Calu3 (cell line): ENCODE data around the gene TMEM37. TPM values are rescaled to one million over a fixed set of nuclear protein-coding genes. Genes with fewer than 3 reads are reported as not detected.

Experiments used
- BruUV-seq: library from RNA; stranded (reverse); fragments of 400-500 nt; replicated peaks from 2 replicates; lab custom pipeline; 2021; lab: Mats Ljungman, UMichigan
- CTCF ChIA-PET: fragments of 300-600 bp; sonication (Branson Sonifier 250); formaldehyde crosslinking; loops from one replicate; lab custom pipeline; 2022; ENCODE audit warnings: antibody characterized with exemption; lab: Charles Lee
- DNase-seq: peaks from one replicate; pipeline ENCODE4 v3.0.0; 2022
- H3K27ac Mint-ChIP-seq: one replicate; pipeline ENCODE4 v1.8.0; 2022; ENCODE audit warnings: mixed read lengths; ENCODE audit not compliant: unreplicated experiment
- H3K27me3 Mint-ChIP-seq: one replicate; pipeline ENCODE4 v1.8.0; 2022; ENCODE audit warnings: mixed read lengths; ENCODE audit not compliant: unreplicated experiment
- H3K36me3 Mint-ChIP-seq: one replicate; pipeline ENCODE4 v1.8.0; 2022; ENCODE audit warnings: mild to moderate bottlenecking, moderate library complexity, mixed read lengths; ENCODE audit not compliant: insufficient read depth, unreplicated experiment
- H3K4me1 Mint-ChIP-seq: one replicate; pipeline ENCODE4 v1.8.0; 2022; ENCODE audit warnings: mild to moderate bottlenecking, low read depth, mixed read lengths; ENCODE audit not compliant: unreplicated experiment
- H3K4me3 Mint-ChIP-seq: one replicate; pipeline ENCODE4 v1.8.0; 2022; ENCODE audit warnings: mild to moderate bottlenecking, low read depth, moderate library complexity, mixed read lengths; ENCODE audit not compliant: unreplicated experiment
- H3K9me3 Mint-ChIP-seq: one replicate; pipeline ENCODE4 v1.8.0; 2022; ENCODE audit warnings: low read depth, mixed read lengths; ENCODE audit not compliant: unreplicated experiment
- intact Hi-C: fragments of 100-400 bp; cut with micrococcal nuclease; formaldehyde crosslinking; loops from one replicate; pipeline ENCODE4 v1.10.0; 2022; ENCODE audit not compliant: unreplicated experiment
- total RNA-seq: library from RNA; stranded (reverse); gene quantifications from 2 replicates; pipeline ENCODE4 v1.2.3, GENCODE V29; 2022
- TF ChIP-seq, protein P1 (sequence below): fragments of 200-600 bp; IDR thresholded peaks from one replicate; pipeline ENCODE4 v1.8.0; 2022; ENCODE audit warnings: antibody characterized with exemption; ENCODE audit not compliant: unreplicated experiment

Gene TMEM37
- total RNA-seq, 1 experiment from 2014 or later = 0.76 TPM

DNA sequence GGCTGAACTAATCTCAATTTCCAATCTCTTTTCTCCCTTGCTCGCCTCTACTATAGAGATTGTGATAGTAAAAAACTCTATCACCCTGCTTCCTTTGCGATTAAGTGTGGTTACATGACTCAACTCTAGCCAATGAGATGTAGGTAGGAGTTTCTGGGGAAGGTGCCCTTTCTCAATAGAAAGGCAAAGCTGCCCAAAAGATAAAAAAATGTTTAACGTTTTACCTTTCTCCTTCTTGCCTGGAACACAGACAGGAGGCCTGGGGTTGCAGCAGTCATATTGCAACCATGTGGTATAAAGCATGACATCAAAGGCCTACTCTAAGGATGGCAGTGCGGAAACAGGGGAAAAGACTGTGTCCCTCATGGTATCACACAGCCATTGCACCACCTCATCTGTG, 31.5 kb downstream of the TMEM37 start:
- TF ChIP-seq, protein P1, sequence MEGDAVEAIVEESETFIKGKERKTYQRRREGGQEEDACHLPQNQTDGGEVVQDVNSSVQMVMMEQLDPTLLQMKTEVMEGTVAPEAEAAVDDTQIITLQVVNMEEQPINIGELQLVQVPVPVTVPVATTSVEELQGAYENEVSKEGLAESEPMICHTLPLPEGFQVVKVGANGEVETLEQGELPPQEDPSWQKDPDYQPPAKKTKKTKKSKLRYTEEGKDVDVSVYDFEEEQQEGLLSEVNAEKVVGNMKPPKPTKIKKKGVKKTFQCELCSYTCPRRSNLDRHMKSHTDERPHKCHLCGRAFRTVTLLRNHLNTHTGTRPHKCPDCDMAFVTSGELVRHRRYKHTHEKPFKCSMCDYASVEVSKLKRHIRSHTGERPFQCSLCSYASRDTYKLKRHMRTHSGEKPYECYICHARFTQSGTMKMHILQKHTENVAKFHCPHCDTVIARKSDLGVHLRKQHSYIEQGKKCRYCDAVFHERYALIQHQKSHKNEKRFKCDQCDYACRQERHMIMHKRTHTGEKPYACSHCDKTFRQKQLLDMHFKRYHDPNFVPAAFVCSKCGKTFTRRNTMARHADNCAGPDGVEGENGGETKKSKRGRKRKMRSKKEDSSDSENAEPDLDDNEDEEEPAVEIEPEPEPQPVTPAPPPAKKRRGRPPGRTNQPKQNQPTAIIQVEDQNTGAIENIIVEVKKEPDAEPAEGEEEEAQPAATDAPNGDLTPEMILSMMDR = no peak
- BruUV-seq = no TSS peak
- Mint-ChIP-seq H3K9me3 (no peaks in the 10 kb centered on the region), H3K36me3 (no peaks in the 10 kb centered on the region), H3K27me3 (peaks cover 13% of the 10 kb centered on the region), H3K4me3 (no peak overlapping the region), H3K27ac (no peak overlapping the region), H3K4me1 (no peaks in the 10 kb centered on the region)
- CTCF ChIA-PET = no interaction called here
- intact Hi-C loops = no loop called here
- DNase-seq = no peak

DNA sequence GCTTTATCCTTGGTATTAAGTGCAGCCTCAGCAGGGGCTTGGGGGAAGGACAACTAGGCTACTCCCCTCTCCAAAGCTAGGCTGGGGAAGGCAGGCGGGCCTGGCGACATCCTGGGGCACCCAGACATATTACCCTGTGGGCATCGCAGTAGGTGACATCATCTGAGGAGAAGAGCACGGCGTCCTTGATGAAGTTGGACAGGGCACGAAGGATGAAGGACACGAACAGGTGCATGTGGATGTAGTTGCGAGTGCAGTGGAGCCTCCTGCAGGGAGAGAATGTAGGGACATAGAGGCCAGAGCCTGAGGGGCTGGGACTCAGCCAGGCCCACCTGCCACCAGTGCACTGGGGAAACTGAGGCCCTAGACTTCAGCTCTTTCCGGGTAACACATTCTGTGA, 32.3 kb downstream of the TMEM37 start:
- H3K9me3 Mint-ChIP-seq = no peaks in the 10 kb centered on the region
- H3K27me3 Mint-ChIP-seq = peaks cover 12% of the 10 kb centered on the region
- no TSS peak for BruUV-seq
- DNase-seq = no peak
- CTCF ChIA-PET = interaction anchor here (0.6 kb wide), 1 partner anchor 10 kb away, joined by 4 read pairs; no protein-coding TSS in a partner anchor
- H3K36me3 Mint-ChIP-seq = no peaks in the 10 kb centered on the region
- TF ChIP-seq, protein P1 = no peak
- intact Hi-C loops = no loop called here
- no peak overlapping the region for H3K27ac Mint-ChIP-seq
- no peaks in the 10 kb centered on the region for H3K4me1 Mint-ChIP-seq
- no peak overlapping the region for H3K4me3 Mint-ChIP-seq

DNA sequence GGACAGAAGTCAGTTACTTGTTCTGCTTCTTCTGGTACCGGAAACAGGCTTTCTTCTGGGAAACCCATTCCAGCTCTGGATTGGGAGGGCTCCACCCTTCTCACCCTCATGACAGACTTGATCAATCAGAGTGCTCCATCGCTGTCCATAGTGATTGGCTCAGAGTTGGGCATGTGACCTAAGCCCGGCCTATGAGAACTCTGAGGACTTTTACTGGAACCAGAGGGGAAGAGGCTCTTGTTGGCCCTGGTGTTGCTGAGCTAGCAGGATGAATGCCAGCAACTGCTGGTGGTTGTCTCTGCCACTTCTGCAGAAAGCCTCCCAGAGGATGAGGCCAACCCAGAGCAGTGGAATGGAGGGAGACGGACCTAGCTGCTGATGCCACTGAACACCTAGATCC, 33.3 kb downstream of the TMEM37 start:
- Mint-ChIP-seq H3K4me1 (no peaks in the 10 kb centered on the region), H3K9me3 (no peaks in the 10 kb centered on the region), H3K36me3 (no peaks in the 10 kb centered on the region), H3K27me3 (peaks cover 2% of the 10 kb centered on the region), H3K27ac (no peak overlapping the region), H3K4me3 (no peak overlapping the region)
- CTCF ChIA-PET = no interaction called here
- no peak for DNase-seq
- TF ChIP-seq, protein P1 = no peak
- BruUV-seq = no TSS peak
- intact Hi-C loops = no loop called here

DNA sequence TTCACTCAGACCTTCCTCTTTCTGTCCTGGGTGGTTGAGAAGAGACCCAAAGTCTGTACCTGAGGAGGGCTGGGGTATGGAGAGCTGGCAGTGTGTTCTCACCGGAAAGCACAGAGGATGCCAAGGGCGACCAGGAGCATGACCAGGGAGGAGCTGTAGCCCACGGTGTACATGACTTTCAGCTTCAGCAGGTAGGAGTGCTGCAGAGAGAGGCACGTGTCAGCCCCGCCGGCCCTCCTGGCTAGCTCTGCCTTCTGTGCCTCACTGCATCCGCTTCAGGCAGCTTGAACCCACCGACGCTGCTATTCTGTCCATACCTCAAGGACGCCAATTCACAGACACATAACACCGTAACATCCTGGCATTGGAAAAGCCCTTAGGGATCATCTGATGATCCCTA, 34.0 kb downstream of the TMEM37 start:
- DNase-seq = no peak
- H3K27me3 Mint-ChIP-seq = no peaks in the 10 kb centered on the region
- intact Hi-C loops = no loop called here
- CTCF ChIA-PET = interaction anchor here (0.6 kb wide), 2 partner anchors 46 to 51 kb away, joined by 3 to 4 read pairs; no protein-coding TSS in a partner anchor
- H3K4me1 Mint-ChIP-seq = no peaks in the 10 kb centered on the region
- TF ChIP-seq, protein P1 = no peak
- no peak overlapping the region for H3K27ac Mint-ChIP-seq
- H3K36me3 Mint-ChIP-seq = no peaks in the 10 kb centered on the region
- H3K4me3 Mint-ChIP-seq = no peak overlapping the region
- H3K9me3 Mint-ChIP-seq = no peaks in the 10 kb centered on the region
- no TSS peak for BruUV-seq
